Measurements from ENCODE around the gene PTPRG.

DNA sequence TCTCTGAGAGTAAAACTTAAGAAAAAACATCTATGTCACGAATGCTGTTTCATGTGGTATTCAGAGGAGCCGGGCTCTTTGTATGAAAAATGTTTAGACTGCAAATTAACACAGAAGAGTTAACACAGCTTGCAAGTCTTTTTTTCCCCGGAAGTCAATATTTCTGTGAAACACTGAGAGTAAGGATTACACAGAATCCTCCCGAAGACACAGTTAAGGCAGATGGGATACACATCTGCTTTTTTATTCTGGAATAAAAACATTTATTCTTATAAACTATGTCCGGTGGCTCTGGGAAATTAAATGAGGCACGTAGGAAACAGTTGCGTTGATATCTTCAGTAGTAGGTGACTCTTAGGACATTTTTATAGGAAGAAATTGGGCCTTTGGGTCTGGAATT is 180.6 kb downstream of the PTPRG start:
- TF ChIP-seq, protein P1, sequence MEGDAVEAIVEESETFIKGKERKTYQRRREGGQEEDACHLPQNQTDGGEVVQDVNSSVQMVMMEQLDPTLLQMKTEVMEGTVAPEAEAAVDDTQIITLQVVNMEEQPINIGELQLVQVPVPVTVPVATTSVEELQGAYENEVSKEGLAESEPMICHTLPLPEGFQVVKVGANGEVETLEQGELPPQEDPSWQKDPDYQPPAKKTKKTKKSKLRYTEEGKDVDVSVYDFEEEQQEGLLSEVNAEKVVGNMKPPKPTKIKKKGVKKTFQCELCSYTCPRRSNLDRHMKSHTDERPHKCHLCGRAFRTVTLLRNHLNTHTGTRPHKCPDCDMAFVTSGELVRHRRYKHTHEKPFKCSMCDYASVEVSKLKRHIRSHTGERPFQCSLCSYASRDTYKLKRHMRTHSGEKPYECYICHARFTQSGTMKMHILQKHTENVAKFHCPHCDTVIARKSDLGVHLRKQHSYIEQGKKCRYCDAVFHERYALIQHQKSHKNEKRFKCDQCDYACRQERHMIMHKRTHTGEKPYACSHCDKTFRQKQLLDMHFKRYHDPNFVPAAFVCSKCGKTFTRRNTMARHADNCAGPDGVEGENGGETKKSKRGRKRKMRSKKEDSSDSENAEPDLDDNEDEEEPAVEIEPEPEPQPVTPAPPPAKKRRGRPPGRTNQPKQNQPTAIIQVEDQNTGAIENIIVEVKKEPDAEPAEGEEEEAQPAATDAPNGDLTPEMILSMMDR (IDR thresholded peaks at IDR 0.05): no peak
- no peak for TF ChIP-seq POLR2A (IDR thresholded peaks at IDR 0.05)
